GM18868 (cell line): ENCODE results near the gene FLOT1.
A peak's percentile ranks its signal among the peaks of the same experiment; 100 is the strongest.

Experiments used
- ATAC-seq: cut with Tn5 transposase; IDR thresholded peaks from one replicate; pipeline ENCODE4 v1.9.1; 2021; ENCODE audit warnings: mild to moderate bottlenecking, moderate library complexity; ENCODE audit not compliant: unreplicated experiment

FLOT1 gene

GRCh38 chr6:30742316-30743098 is at the start of gene FLOT1:
Gene FLOT1 (minus strand): TSS chr6:30742687. CDS start chr6:30742189, 498 bp downstream.
- ATAC-seq = peak; percentile 65

GRCh38 chr6:30790724-30791383 is 48.4 kb upstream of the FLOT1 start:
- no peak for ATAC-seq

GRCh38 chr6:30789606-30790005 is 47.1 kb upstream of the FLOT1 start:
- no peak for ATAC-seq

GRCh38 chr6:30787954-30788353 is 45.5 kb upstream of the FLOT1 start:
- no peak for ATAC-seq

GRCh38 chr6:30782425-30783014 is 40.0 kb upstream of the FLOT1 start:
- no peak for ATAC-seq

- no peak for ATAC-seq
Measured at GRCh38 chr6:30781743-30782424, 39.4 kb upstream of the FLOT1 start.

- no peak for ATAC-seq
Measured at GRCh38 chr6:30781395-30781742, 38.9 kb upstream of the FLOT1 start.

- no peak for ATAC-seq
Measured at GRCh38 chr6:30780642-30780920, 38.1 kb upstream of the FLOT1 start.

GRCh38 chr6:30779850-30780641 is 37.6 kb upstream of the FLOT1 start:
- ATAC-seq = no peak

- ATAC-seq = no peak
Measured at GRCh38 chr6:30778001-30778635, 35.6 kb upstream of the FLOT1 start.

- ATAC-seq = no peak
Measured at GRCh38 chr6:30777155-30777485, 34.6 kb upstream of the FLOT1 start.

GRCh38 chr6:30776390-30777154 is 34.1 kb upstream of the FLOT1 start:
- no peak for ATAC-seq

- ATAC-seq = no peak
Measured at GRCh38 chr6:30775104-30775503, 32.6 kb upstream of the FLOT1 start.

GRCh38 chr6:30774701-30775100 is 32.2 kb upstream of the FLOT1 start:
- ATAC-seq = no peak

- no peak for ATAC-seq
Measured at GRCh38 chr6:30770592-30770991, 28.1 kb upstream of the FLOT1 start.

GRCh38 chr6:30769853-30770524 is 27.5 kb upstream of the FLOT1 start:
- no peak for ATAC-seq

GRCh38 chr6:30769088-30769852 is 26.8 kb upstream of the FLOT1 start:
- no peak for ATAC-seq

- no peak for ATAC-seq
Measured at GRCh38 chr6:30768634-30769087, 26.2 kb upstream of the FLOT1 start.

- no peak for ATAC-seq
Measured at GRCh38 chr6:30767944-30768301, 25.4 kb upstream of the FLOT1 start.
